Astrocyte (in vitro differentiated cells and primary cell): ENCODE results near the gene NDUFAF5. TPM values are rescaled to one million over a fixed set of nuclear protein-coding genes. Genes with fewer than 3 reads are reported as not detected.

Experiments used
- DNase-seq: peaks from one replicate; pipeline ENCODE4 v3.0.0-alpha.2; 2010; ENCODE audit warnings: low read depth
- FAIRE-seq: peaks from 2 replicates; lab custom pipeline; 2011; peaks lifted over from hg19 to GRCh38; lab: Jason Lieb, UNC
- H2AFZ ChIP-seq: 2 replicates; pipeline ENCODE4 v1.6.0; 2012; ENCODE audit warnings: low read depth, low read length, inconsistent platforms
- H3K27ac ChIP-seq: 2 replicates; pipeline ENCODE4 v1.5.1; 2011; ENCODE audit warnings: low read depth, low read length, inconsistent platforms
- H3K27me3 ChIP-seq: 2 replicates; pipeline ENCODE4 v1.6.0; 2011; ENCODE audit warnings: low read length, inconsistent platforms; ENCODE audit not compliant: insufficient read depth
- H3K36me3 ChIP-seq: 2 replicates; pipeline ENCODE4 v1.5.1; 2011; ENCODE audit warnings: low read length, inconsistent platforms; ENCODE audit not compliant: insufficient read depth
- H3K4me1 ChIP-seq: 2 replicates; pipeline ENCODE4 v1.5.1; 2011; ENCODE audit warnings: low read length, inconsistent platforms; ENCODE audit not compliant: insufficient read depth
- H3K4me2 ChIP-seq: 2 replicates; pipeline ENCODE4 v1.6.0; 2012; ENCODE audit warnings: low read length, inconsistent platforms
- H3K4me3 ChIP-seq: 2 replicates; pipeline ENCODE4 v1.5.1; 2011; ENCODE audit warnings: low read depth, mild to moderate bottlenecking, low read length, inconsistent platforms; ENCODE audit not compliant: insufficient read depth
- H3K79me2 ChIP-seq: 2 replicates; pipeline ENCODE4 v1.6.0; 2012; ENCODE audit warnings: mild to moderate bottlenecking, low read length, inconsistent platforms; ENCODE audit not compliant: insufficient read depth
- H3K9ac ChIP-seq: 2 replicates; pipeline ENCODE4 v1.6.0; 2012; ENCODE audit warnings: mild to moderate bottlenecking, low read length, inconsistent platforms
- H3K9me3 ChIP-seq: 2 replicates; pipeline ENCODE4 v1.5.1; 2012; ENCODE audit warnings: low read depth, mild to moderate bottlenecking, low read length, inconsistent platforms; ENCODE audit not compliant: insufficient read depth
- H4K20me1 ChIP-seq: 2 replicates; pipeline ENCODE4 v1.6.0; 2012; ENCODE audit warnings: low read length, inconsistent platforms; ENCODE audit not compliant: insufficient read depth
- H3K27ac Mint-ChIP-seq: one replicate; pipeline ENCODE4 v1.8.0; 2021; ENCODE audit warnings: mild to moderate bottlenecking, mixed read lengths; ENCODE audit not compliant: unreplicated experiment
- H3K27me3 Mint-ChIP-seq: one replicate; pipeline ENCODE4 v1.8.0; 2021; ENCODE audit warnings: low read depth, mixed read lengths; ENCODE audit not compliant: unreplicated experiment
- H3K36me3 Mint-ChIP-seq: one replicate; pipeline ENCODE4 v1.8.0; 2021; ENCODE audit warnings: low read depth, mixed read lengths; ENCODE audit not compliant: unreplicated experiment
- H3K4me1 Mint-ChIP-seq: one replicate; pipeline ENCODE4 v1.8.0; 2021; ENCODE audit warnings: low read depth, mixed read lengths; ENCODE audit not compliant: unreplicated experiment
- H3K4me3 Mint-ChIP-seq: one replicate; pipeline ENCODE4 v1.8.0; 2021; ENCODE audit warnings: mild to moderate bottlenecking, moderate library complexity, mixed read lengths; ENCODE audit not compliant: unreplicated experiment
- H3K9me3 Mint-ChIP-seq: one replicate; pipeline ENCODE4 v1.8.0; 2021; ENCODE audit warnings: mild to moderate bottlenecking, mixed read lengths; ENCODE audit not compliant: unreplicated experiment
- EZH2 ChIP-seq: IDR thresholded peaks from 2 replicates; pipeline ENCODE4 v1.6.1; 2012; ENCODE audit warnings: mild to moderate bottlenecking, low read length, inconsistent platforms; ENCODE audit not compliant: insufficient read depth
- total RNA-seq: library from RNA; stranded (reverse); gene quantifications from 2 replicates; pipeline ENCODE4 v1.2.1, GENCODE V29; 2021
- TF ChIP-seq, protein P1 (sequence below): IDR thresholded peaks from 2 replicates; pipeline ENCODE4 v1.5.1; 2011; ENCODE audit warnings: low read depth, mild to moderate bottlenecking, inconsistent platforms, low read length, moderate library complexity; ENCODE audit not compliant: insufficient read depth

The NDUFAF5 gene
- total RNA-seq, 1 donor from 2014 or later: 31.6 TPM

- H3K9me3 Mint-ChIP-seq: no peaks in the 10 kb centered on the region
- H3K36me3 Mint-ChIP-seq: no peaks in the 10 kb centered on the region
- Histone ChIP-seq H3K4me2 (no peak overlapping the region), H3K27ac (no peak overlapping the region), H3K9ac (no peak overlapping the region), H2AFZ (no peak overlapping the region), H3K4me1 (no peaks in the 10 kb centered on the region), H3K4me3 (no peak overlapping the region), H3K79me2 (no peaks in the 10 kb centered on the region), H3K27me3 (no peaks in the 10 kb centered on the region), H3K36me3 (no peaks in the 10 kb centered on the region), H3K9me3 (no peaks in the 10 kb centered on the region), H4K20me1 (no peaks in the 10 kb centered on the region)
- DNase-seq (no peak), FAIRE-seq (no peak)
- no peak overlapping the region for H3K4me3 Mint-ChIP-seq
- H3K27ac Mint-ChIP-seq: no peak overlapping the region
- no peaks in the 10 kb centered on the region for H3K27me3 Mint-ChIP-seq
- TF ChIP-seq, protein P1, sequence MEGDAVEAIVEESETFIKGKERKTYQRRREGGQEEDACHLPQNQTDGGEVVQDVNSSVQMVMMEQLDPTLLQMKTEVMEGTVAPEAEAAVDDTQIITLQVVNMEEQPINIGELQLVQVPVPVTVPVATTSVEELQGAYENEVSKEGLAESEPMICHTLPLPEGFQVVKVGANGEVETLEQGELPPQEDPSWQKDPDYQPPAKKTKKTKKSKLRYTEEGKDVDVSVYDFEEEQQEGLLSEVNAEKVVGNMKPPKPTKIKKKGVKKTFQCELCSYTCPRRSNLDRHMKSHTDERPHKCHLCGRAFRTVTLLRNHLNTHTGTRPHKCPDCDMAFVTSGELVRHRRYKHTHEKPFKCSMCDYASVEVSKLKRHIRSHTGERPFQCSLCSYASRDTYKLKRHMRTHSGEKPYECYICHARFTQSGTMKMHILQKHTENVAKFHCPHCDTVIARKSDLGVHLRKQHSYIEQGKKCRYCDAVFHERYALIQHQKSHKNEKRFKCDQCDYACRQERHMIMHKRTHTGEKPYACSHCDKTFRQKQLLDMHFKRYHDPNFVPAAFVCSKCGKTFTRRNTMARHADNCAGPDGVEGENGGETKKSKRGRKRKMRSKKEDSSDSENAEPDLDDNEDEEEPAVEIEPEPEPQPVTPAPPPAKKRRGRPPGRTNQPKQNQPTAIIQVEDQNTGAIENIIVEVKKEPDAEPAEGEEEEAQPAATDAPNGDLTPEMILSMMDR: no peak
- no peak for TF ChIP-seq EZH2
- no peaks in the 10 kb centered on the region for H3K4me1 Mint-ChIP-seq
These were observed 46.6 kb downstream of the NDUFAF5 start for GRCh38 chr20:13831476-13831875.

GRCh38 chr20:13838664-13839063 is 53.8 kb downstream of the NDUFAF5 start:
- Mint-ChIP-seq H3K9me3 (no peaks in the 10 kb centered on the region), H3K4me1 (peaks cover 11% of the 10 kb centered on the region), H3K36me3 (no peaks in the 10 kb centered on the region), H3K27me3 (peaks cover 9% of the 10 kb centered on the region), H3K27ac (no peak overlapping the region), H3K4me3 (peak overlapping the region; percentile 24)
- no peak for DNase-seq
- no peak for TF ChIP-seq EZH2
- TF ChIP-seq, protein P1: no peak
- H3K4me2 ChIP-seq: no peak overlapping the region
- FAIRE-seq: no peak
- no peak overlapping the region for H2AFZ ChIP-seq
- no peaks in the 10 kb centered on the region for H4K20me1 ChIP-seq
- H3K27me3 ChIP-seq: no peaks in the 10 kb centered on the region
- H3K79me2 ChIP-seq: no peaks in the 10 kb centered on the region
- no peaks in the 10 kb centered on the region for H3K36me3 ChIP-seq
- no peak overlapping the region for H3K4me3 ChIP-seq
- no peaks in the 10 kb centered on the region for H3K4me1 ChIP-seq
- H3K27ac ChIP-seq: no peak overlapping the region
- no peak overlapping the region for H3K9ac ChIP-seq
- no peaks in the 10 kb centered on the region for H3K9me3 ChIP-seq

GRCh38 chr20:13839421-13840092 is 54.7 kb downstream of the NDUFAF5 start:
- no peaks in the 10 kb centered on the region for H3K27me3 ChIP-seq
- Mint-ChIP-seq H3K27ac (peak overlapping the region; percentile 85), H3K36me3 (no peaks in the 10 kb centered on the region), H3K4me1 (peaks cover 11% of the 10 kb centered on the region), H3K27me3 (peaks cover 9% of the 10 kb centered on the region), H3K9me3 (no peaks in the 10 kb centered on the region), H3K4me3 (peak overlapping the region; percentile 24)
- no peak overlapping the region for H3K4me2 ChIP-seq
- peak; percentile 58 for DNase-seq
- TF ChIP-seq EZH2: no peak
- TF ChIP-seq, protein P1: no peak
- H3K9me3 ChIP-seq: no peaks in the 10 kb centered on the region
- H4K20me1 ChIP-seq: no peaks in the 10 kb centered on the region
- no peaks in the 10 kb centered on the region for H3K4me1 ChIP-seq
- no peaks in the 10 kb centered on the region for H3K79me2 ChIP-seq
- H3K9ac ChIP-seq: no peak overlapping the region
- H3K27ac ChIP-seq: no peak overlapping the region
- H2AFZ ChIP-seq: no peak overlapping the region
- peak; percentile 95 for FAIRE-seq
- H3K36me3 ChIP-seq: no peaks in the 10 kb centered on the region
- no peak overlapping the region for H3K4me3 ChIP-seq
